GM18873 (cell line): Measurements from ENCODE around the gene GPC1.
"Not testable (repeated sequence)": the region's sequence is repeated elsewhere in the genome, so short reads cannot be mapped to it uniquely, and the experiment has no call there.

Experiments
- ATAC-seq: cut with Tn5 transposase; IDR thresholded peaks from one replicate; pipeline ENCODE4 v1.9.1; 2021; ENCODE audit warnings: mild to moderate bottlenecking, moderate library complexity, moderate number of reproducible peaks; ENCODE audit not compliant: unreplicated experiment, low FRiP score

Gene GPC1

GRCh38 chr2:240482141-240482540, 46.7 kb downstream of the GPC1 start:
- ATAC-seq = no peak

- ATAC-seq = no peak
These were observed 56.0 kb downstream of the GPC1 start for GRCh38 chr2:240491483-240491882.

- ATAC-seq = no peak
These were observed 58.8 kb downstream of the GPC1 start for GRCh38 chr2:240494194-240494793.

- ATAC-seq = not testable (repeated sequence)
These were observed 59.5 kb downstream of the GPC1 start for GRCh38 chr2:240494942-240495341.

- not testable (repeated sequence) for ATAC-seq
These were observed 61.6 kb downstream of the GPC1 start for GRCh38 chr2:240497082-240497481.

GRCh38 chr2:240498171-240498957, 62.9 kb downstream of the GPC1 start:
- no peak for ATAC-seq

- ATAC-seq = no peak
These were observed 63.4 kb downstream of the GPC1 start for GRCh38 chr2:240498958-240499260.

GRCh38 chr2:240499309-240500301, 64.1 kb downstream of the GPC1 start:
- ATAC-seq = no peak

- no peak for ATAC-seq
These were observed 65.3 kb downstream of the GPC1 start for GRCh38 chr2:240500561-240501423.

GRCh38 chr2:240501531-240501991, 66.1 kb downstream of the GPC1 start:
- no peak for ATAC-seq

GRCh38 chr2:240502059-240502429, 66.6 kb downstream of the GPC1 start:
- no peak for ATAC-seq

GRCh38 chr2:240502430-240503121, 67.1 kb downstream of the GPC1 start:
- ATAC-seq = no peak

- ATAC-seq = no peak
These were observed 67.9 kb downstream of the GPC1 start for GRCh38 chr2:240503375-240503774.

- ATAC-seq = no peak
These were observed 68.4 kb downstream of the GPC1 start for GRCh38 chr2:240503848-240504247.

- ATAC-seq = no peak
These were observed 70.4 kb downstream of the GPC1 start for GRCh38 chr2:240505910-240506309.

GRCh38 chr2:240506406-240507059, 71.1 kb downstream of the GPC1 start:
- no peak for ATAC-seq

- no peak for ATAC-seq
These were observed 71.8 kb downstream of the GPC1 start for GRCh38 chr2:240507060-240507777.

- ATAC-seq = no peak
These were observed 72.4 kb downstream of the GPC1 start for GRCh38 chr2:240507778-240508251.
